HK-2 (cell line): ENCODE data around the gene GJD4.

Experiments used
- DNase-seq: peaks from one replicate; pipeline ENCODE4 v3.0.0-alpha.2; 2018; ENCODE audit not compliant: unreplicated experiment

Gene GJD4

DNA sequence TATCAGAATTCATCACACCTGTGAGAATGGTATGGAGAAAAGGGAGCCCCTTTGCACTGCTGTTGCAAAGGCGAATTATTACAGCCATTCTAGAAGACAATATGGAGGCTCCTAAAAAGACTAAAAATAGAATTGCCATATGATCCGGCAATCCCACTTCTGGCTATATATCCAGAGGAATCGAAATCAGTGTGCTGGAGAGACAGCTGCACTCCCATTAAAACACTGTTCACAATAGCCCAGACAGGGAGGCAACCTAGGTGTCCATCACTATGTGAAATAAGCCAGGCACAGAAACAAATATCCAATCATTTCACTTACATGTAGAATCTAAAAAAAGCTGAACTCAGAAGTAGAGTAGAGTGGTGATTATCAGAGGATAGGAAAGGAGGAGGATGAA lies 26.0 kb upstream of the GJD4 start:
- DNase-seq, result no peak

DNA sequence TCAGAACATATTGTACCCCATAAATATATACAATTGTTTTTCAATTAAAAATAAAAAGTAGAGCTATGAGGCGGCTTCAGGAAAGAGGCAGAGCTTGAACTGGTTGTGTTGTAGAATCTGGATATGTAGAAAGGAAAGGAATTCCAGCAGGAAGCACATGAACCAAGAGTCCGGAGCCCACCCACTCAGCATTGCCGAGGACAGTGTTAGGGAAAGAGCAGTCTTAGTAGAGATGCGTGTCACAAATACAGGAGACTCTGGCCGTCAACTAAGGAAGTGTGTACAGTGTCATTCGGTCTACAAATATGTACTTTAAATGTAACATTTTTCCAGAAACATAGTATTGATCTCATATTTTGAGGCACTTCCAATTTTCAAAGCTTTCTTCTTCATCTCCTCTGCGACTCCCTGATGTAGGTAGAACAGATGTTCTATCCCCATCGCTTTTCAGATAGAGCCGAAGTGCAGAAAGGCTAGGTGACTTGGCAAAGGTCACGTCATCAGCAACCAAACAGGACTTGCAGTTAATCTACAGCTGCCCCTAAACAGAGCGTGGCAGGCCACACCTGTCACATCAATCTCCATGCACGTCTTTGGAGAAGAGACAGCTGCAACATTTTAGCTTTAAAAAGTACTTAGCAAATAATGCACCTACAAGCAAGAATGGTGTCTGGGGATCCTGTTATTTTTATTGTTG lies 25.3 kb upstream of the GJD4 start:
- DNase-seq, result no peak

DNA sequence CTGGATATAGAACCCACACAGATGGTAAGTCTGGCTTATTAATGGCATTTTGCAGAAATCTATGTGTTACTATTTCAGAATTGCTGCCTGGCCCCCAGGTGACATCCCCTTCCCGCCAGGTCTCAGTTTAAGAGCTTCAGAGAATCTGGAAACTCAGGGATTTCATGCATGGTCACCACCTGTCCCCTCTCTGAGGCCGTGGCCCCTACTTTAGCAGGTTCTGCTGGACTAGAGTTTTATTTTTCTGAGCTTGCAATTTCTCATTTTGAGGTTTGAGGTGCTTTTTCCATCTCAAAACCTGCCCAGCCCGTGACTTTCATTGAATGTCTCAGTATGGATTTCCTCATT lies 24.7 kb upstream of the GJD4 start:
- no peak for DNase-seq

DNA sequence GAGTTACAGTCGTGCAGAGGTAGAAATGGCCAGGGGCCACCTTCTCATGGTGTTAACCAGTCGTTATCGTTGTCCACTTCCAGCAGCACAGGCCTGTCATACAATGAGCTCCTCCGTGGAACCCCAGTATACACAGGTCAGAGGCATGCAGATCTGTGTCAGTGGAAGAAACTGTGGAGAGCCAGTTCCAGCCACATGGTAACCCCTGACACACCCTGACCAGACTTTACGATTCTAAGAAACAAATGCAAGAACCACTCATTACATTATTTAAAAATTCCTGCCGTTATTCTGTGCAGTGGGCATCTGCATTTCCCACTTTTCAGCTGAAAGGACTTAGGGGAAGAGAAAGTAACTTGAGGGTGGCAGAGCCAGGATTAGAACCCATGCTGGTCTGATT lies 23.5 kb upstream of the GJD4 start:
- no peak for DNase-seq

DNA sequence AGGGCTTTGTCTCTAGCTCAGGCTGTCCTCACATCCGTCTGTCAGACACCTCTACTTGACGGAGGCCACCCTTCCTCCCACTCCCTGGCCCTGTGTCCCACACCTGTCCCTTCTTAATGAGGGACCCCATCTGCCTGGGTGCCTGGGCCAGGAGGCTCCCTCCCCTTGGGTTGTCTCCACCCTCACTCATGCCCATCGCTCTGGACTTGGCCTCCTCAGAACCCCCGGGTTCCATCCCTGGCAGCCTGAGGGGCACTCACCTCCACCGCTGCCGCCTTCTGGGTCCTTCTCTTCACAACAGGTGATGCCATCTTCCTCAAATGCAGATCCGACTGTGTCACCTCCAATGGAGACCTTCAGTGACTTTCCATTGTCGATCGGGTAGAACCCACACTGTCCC lies 20.2 kb upstream of the GJD4 start:
- DNase-seq, result no peak

DNA sequence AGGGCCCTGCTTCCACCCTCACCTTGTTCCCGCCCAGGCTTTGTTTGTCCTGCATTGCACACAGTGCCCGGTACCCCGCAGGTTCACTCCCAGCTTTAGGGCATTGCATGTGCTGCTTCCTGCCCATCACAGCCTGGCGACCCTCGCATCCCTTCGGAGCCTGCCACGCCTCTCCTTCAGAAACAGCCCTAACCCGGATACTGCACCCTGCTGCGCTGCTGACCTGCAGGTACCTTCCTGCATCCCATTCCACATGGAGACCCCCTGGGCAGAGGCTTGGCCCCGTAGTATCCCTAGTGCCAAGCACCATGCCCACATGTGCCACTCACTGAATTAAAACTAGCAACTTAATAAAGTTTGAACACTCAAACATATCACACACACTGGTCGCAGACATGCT lies 19.8 kb upstream of the GJD4 start:
- DNase-seq, result no peak

DNA sequence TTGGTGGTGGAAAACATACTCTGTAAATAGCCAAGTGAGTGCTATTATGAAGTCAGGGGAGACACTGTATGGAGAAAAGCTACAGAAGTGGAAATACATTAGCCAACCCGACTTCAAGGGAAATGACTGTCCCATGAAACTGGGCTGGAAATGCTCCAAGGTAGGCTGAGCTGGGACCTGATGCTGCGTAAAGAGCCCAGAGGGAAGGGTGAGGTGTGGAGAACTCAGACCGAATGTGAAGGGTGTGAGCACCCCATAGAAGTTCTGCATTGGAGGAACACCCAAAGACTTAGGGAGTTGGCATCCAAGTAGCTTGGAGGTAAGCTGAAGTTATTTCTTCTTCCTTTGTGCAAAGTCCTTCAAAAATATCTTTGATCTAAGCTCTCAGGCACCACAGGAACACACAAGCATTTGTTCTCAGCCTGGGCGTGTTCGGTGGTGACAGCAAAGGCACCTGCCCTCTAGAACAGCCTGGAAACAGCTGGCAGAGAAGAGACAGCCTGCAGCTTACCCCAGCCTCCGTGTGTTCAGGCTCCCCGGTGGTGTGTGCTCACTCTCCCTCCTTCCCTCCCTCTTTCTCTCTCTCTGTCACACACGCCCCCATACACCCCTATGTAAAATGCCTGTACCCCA lies 19.1 kb upstream of the GJD4 start:
- no peak for DNase-seq

DNA sequence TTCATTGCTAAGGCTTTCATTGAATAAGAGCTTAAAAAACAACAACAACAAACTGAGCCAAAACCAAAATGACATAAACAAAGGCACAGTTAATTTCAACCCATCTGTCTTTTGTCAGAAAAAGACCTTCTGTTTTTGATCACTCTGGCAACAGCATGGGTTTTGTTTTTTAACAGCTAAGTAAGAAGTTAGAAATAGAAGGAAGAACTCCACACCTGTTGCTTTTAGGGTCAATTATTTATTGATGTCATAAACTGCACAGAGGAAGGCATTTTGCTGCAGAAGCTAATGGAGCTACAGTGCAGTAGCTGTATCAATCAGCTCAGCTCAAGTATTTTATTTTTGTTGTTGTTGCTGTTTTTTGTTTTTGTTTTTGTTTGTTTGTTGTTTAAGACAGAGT lies 16.3 kb upstream of the GJD4 start:
- DNase-seq, result no peak

DNA sequence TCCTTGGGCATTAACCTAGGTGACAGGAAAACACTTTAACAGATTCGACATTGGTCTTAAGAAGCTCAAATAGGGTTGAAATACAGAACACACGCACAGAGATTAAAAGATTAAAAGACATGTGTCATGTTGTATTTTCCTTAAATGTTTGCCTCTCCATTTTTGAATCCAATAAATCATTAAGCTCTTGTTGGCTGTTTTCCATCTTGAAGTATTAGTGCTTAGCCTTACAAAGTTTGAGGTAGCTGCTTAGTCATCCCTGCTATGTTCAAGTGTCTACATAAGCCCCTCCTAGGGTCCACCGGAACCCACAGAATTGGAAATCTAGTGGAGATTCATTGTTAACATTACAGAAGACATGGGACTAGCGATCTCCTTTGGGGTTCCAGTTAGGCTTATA lies 12.7 kb upstream of the GJD4 start:
- DNase-seq, result no peak

DNA sequence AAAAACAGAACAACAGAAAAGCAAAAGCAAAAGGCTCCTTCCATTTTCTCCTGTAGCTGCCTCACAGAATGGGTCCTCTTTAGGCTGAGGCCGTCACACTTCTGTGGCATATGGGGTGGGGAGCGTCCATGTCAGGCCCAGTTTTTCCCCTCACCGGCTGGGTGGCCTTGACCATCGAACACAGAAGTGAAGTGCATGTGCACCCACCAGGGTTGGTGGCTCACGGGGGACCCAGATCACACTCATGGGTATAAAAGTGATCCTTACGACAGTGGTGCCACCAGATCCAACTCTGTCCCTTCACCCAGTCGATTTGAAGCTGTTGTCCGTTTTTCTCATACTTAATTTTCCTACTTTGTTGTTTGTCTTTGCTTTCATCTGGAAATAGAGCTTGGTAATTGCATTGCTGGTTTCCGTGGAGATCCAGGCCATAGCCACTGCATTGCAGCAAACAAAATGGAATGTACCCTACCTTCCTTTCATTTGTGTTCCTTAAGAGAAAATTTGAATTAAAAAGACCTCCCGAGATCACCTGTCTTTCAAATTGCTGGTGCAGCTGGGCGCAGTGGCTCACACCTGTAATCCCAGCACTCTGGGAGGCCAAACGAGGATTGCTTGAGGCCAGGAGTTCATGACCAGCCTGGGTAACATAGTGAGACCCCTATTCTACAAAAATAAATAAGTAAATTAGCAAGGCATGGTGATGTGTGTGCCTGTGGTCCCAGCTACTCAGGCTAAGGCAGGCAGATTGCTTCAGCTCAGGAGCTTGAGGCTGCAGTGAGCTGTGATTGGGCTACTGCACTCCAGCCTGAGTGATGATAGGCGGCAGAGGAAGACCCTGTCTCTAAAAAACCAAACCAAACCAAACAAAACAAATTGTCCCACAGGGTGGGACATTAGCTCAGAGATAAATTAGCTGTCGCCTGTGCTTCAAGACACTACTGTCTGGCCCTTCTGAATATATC lies 10.7 kb upstream of the GJD4 start:
- DNase-seq, result no peak

DNA sequence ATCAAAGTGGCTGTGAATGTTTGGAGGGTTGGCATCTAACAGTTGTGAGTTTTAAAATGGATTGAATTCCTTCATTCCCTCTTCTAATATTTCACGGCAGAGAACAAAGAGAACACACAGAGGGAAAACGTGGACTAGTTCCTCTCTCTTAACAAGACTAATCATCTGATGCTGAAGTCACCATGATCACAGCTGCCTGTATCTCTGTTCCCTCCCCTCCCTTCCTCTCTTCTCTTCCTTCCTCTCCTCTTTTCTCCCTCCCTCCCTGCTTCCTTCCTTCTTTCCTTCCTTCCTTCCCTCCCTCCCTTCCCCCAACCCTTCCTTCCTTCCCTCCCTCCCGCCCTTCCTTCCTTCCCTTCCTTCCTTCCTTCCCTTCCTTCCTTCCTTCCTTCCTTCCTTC lies 10.0 kb upstream of the GJD4 start:
- no peak for DNase-seq

DNA sequence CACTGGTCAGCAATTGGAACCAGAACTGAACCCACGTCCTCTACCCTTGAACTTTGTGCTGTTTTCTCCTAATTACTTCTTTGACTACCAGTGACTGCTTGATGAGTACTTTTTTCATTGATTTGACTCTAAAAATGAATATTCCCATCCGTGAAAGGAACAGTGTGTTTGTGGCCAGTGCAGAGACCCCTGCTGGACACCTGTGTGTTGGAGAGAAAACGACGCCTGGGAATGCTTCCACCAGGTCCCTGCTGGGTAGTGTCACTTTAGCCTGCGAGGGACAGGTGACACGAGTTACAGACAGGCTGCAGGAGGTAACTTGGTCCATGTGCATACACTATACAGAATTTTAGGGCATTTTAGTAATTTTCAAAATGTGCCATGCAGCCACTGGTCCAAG lies 6.8 kb upstream of the GJD4 start:
- no peak for DNase-seq

DNA sequence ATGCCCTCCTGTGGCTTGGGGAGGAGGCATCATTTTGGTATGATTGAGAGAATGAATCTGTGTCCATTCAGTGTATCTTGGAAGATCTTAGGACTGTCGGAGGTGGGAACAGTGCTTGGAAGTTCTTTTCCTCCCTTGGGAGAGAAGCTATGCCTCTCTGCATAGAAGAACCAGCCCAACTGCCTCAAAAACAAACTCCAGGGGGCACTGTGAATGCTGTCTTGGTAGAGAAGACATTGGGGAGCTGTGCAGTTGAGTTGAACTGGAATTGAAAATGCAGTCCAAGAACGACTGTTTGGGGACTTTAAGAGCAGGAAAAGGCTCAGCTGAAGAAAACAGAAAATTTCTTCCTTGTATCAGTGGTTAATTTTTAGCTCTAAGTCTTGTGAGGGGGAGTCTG lies 4.9 kb upstream of the GJD4 start:
- DNase-seq, result no peak

DNA sequence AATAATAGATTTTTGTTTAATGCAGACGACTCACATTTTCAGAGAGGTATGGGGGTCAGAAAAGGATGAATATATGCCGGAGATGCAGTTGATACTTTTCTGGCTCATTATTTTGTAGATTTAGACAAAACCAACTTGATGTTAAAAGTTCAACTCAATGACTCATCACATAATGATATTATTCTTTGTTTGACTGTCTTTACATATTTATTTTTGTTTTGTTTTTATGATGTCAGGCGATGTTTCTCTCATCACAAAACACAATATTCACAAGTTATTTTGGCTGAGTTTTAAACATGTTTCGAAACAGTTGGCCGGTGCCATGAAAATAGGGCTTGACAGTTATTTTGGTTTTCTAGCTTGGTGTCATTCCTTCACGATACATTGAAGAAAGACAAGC lies 1.3 kb downstream of the GJD4 start:
- DNase-seq, result no peak

DNA sequence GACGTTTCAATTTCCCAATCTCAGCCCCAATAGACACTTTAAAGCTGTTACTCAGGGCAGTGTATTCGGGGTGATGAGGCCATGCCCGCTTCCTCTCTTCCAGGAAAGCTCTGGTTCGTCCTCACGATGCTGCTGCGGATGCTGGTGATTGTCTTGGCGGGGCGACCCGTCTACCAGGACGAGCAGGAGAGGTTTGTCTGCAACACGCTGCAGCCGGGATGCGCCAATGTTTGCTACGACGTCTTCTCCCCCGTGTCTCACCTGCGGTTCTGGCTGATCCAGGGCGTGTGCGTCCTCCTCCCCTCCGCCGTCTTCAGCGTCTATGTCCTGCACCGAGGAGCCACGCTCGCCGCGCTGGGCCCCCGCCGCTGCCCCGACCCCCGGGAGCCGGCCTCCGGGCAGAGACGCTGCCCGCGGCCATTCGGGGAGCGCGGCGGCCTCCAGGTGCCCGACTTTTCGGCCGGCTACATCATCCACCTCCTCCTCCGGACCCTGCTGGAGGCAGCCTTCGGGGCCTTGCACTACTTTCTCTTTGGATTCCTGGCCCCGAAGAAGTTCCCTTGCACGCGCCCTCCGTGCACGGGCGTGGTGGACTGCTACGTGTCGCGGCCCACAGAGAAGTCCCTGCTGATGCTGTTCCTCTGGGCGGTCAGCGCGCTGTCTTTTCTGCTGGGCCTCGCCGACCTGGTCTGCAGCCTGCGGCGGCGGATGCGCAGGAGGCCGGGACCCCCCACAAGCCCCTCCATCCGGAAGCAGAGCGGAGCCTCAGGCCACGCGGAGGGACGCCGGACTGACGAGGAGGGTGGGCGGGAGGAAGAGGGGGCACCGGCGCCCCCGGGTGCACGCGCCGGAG lies 2.6 kb downstream of the GJD4 start:
- no peak for DNase-seq

DNA sequence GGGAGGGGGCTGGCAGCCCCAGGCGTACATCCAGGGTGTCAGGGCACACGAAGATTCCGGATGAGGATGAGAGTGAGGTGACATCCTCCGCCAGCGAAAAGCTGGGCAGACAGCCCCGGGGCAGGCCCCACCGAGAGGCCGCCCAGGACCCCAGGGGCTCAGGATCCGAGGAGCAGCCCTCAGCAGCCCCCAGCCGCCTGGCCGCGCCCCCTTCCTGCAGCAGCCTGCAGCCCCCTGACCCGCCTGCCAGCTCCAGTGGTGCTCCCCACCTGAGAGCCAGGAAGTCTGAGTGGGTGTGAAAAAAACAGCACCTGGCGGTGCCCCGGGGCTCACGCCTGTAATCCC lies 3.2 kb downstream of the GJD4 start:
- DNase-seq, result no peak

DNA sequence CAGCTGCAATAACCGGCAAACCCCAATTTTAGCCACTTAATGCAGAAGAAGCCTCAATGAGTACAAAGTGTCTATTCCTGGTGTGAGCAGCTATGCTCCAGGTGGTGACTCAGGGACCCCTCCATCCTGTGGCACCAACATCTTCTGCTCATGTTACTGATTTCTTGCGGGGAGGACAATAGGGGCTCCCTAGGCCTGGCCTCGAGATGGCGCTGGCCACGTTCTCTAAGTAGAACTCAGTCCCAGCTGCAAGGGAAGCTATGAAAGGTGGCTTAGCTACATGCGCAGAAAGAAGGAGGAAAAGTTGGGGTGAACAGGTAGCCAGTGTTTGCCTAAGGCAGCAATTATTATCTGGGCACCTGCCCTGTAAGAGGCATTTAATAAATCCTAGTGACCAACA lies 6.6 kb downstream of the GJD4 start:
- DNase-seq, result no peak

DNA sequence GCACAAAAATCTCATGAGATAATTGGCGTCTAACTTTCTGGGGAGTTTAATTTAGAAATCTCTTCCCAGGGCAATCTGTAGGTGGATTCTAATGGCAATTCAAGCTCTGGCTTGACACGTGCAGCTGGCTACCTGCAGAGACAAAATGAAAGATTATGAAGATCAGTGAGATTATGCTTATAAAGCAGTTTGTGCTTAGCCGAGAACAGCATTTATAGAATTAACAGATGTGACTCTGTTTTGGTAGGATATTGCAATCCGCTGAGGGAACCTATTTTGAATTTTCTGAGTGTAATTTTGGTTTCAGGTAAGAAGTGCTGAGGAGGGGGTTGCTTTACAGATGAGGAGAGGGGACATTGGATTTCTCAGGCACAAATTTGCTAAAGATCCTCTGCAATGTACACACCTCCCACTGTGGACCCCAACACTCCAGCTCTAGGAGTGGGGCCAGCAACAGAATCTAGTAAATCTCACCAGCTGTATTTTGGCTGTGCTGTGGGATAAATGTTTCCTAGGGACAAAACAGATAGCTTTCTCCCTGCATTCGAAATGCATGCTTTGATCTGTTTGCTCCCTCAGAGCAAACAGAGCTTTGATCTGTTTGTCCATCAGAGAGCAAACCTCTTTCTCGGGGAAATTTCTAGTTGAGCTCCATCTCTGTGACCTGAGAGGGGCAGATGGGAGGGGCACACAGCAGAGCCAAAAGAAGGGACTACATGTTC lies 7.4 kb downstream of the GJD4 start:
- DNase-seq, result no peak

DNA sequence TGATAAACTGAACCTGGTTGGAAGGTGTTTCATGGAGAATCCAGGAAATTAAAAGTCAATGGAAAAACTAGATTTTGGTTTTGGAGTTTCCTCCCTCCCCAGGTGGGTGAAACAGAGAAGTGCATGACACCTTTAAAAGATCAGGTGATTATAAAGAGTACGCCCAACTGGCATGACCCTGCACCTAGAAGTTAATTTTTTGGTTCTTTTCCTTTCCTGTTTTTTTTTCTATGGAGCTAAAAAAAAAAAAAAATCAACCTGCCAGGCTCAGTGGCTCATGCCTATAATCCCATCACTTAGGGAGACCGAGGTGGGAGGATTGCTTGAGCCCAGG lies 7.9 kb downstream of the GJD4 start:
- DNase-seq, result no peak

DNA sequence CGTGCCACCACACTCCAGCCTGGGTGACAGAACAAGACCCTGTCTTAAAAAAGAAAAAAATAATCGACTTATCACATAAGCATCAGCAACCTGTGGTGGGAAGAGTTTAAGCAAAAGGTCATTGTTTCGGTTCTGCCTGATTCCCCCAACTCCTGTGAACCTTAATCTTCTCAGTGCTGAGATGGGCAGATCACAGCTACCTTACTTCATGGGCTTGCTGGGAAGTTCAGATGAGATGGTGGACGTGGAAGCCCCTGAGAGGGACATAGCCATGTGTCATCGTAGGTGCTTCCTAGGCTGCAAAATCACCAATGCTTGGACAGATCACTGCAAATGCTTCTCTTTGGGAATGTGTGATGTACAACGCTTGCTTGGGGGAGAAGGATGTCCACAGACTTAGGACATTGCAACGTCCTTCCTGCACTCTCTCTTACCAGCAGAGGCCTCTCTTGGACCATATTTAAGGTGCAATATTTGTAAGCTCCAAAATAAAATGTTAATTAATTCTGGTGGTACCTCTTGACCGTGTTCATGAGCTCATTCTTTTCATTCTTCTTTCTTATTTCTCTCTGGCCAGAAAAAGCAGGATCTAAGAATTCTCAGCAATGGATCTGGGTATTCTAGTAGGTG lies 8.6 kb downstream of the GJD4 start:
- no peak for DNase-seq

DNA sequence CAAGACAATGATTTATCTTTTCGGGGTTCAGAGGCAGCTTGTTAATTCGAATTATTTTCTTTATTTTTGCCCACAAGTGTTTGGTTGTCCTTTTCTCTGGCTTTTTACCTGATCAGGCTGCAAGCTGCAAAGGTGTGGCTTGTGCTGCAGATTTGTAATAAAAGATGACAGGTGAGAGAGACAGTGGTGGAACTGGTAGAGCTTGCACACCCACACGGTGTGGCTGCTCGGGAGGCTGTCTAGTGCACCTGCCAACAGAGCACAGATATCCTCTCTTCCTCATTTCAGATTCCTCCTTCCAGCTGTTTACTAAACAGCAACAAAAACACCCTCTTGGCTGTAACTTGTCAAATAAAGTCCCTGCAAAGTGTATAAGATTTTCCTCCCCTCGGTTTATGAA lies 9.2 kb downstream of the GJD4 start:
- no peak for DNase-seq
